Measurements from ENCODE around the gene TUBA8.
"Not testable (repeated sequence)": the region's sequence is repeated elsewhere in the genome, so short reads cannot be mapped to it uniquely, and the experiment has no call there.

GRCh38 chr22:18105981-18106380 is 4.6 kb upstream of the TUBA8 start:
- TF ChIP-seq, protein P1, sequence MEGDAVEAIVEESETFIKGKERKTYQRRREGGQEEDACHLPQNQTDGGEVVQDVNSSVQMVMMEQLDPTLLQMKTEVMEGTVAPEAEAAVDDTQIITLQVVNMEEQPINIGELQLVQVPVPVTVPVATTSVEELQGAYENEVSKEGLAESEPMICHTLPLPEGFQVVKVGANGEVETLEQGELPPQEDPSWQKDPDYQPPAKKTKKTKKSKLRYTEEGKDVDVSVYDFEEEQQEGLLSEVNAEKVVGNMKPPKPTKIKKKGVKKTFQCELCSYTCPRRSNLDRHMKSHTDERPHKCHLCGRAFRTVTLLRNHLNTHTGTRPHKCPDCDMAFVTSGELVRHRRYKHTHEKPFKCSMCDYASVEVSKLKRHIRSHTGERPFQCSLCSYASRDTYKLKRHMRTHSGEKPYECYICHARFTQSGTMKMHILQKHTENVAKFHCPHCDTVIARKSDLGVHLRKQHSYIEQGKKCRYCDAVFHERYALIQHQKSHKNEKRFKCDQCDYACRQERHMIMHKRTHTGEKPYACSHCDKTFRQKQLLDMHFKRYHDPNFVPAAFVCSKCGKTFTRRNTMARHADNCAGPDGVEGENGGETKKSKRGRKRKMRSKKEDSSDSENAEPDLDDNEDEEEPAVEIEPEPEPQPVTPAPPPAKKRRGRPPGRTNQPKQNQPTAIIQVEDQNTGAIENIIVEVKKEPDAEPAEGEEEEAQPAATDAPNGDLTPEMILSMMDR (IDR thresholded peaks at IDR 0.05; ENCODE audit: insufficient read depth, low read length) = not testable (repeated sequence)
- TF ChIP-seq REST (IDR thresholded peaks at IDR 0.05; ENCODE audit: insufficient replicate concordance, low read depth); SPI1 (IDR thresholded peaks at IDR 0.05; ENCODE audit: borderline replicate concordance, low read depth); POLR2AphosphoS5 (IDR thresholded peaks at IDR 0.05; ENCODE audit: low read depth); GABPA (IDR thresholded peaks at IDR 0.05; ENCODE audit: low read depth): not testable (repeated sequence)
